PC-3 (cell line): ENCODE measurements around the gene TIMM9.

ENCODE experiments used
- CTCF ChIP-seq: fragments of 300-600 bp; sonication (generic); conservative IDR thresholded peaks from 2 replicates; pipeline ENCODE4 v1.5.1; 2017; ENCODE audit warnings: antibody characterized with exemption, low read depth, mild to moderate bottlenecking, low read length
- EZH2 ChIP-seq: fragments of 300-600 bp; sonication (generic); IDR thresholded peaks from one replicate; pipeline ENCODE4 v1.6.1; 2017; ENCODE audit warnings: antibody characterized with exemption, mild to moderate bottlenecking, low read length; ENCODE audit not compliant: unreplicated experiment
- EZH2phosphoT487 ChIP-seq: fragments of 300-600 bp; sonication (generic); IDR thresholded peaks from 2 replicates; pipeline ENCODE4 v1.6.1; 2018; ENCODE audit warnings: mild to moderate bottlenecking, antibody characterized with exemption, low read length, borderline replicate concordance

DNA sequence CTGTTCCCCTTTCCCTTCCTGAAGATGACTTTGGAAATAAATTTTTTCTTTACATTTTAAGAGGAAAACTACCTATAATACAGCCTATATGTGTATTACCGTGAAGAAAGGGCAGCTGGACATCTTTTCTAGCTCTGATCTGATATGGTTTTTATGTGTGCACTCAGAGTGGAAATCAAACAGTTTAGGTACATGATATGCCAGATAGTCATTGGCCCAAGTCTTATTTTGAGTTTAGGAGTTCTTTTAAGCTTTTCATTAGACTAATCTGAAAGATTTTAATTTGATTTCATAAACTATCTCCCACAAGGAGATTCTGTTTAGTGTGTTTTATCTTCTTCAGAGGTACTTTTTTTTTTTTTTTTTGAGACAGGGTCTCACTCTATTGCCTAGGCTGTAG lies 49.0 kb upstream of the TIMM9 start:
- no peak for TF ChIP-seq CTCF
- no peak for TF ChIP-seq EZH2
- no peak for TF ChIP-seq EZH2phosphoT487
